Skin epidermis (tissue), 12 donors: Measurements from ENCODE around the gene ITGA11.

Source experiments
- H3K27ac ChIP-seq, 21 experiments: fragments of 200-600 bp; sonication (generic) in 11 of 21; one replicate each; pipeline ENCODE4 v1.5.0; 2020; ENCODE audit warnings: mild to moderate bottlenecking in 3 of 21, inconsistent platforms in 2 of 21, moderate library complexity in 2 of 21
- H3K4me3 ChIP-seq, 7 experiments: fragments of 200-600 bp; sonication (generic) in 2 of 7; one replicate each; pipeline ENCODE4 v1.5.0; 2020; ENCODE audit warnings: inconsistent platforms in 2 of 7, mild to moderate bottlenecking in 2 of 7, moderate library complexity in 1 of 7

The ITGA11 gene

DNA sequence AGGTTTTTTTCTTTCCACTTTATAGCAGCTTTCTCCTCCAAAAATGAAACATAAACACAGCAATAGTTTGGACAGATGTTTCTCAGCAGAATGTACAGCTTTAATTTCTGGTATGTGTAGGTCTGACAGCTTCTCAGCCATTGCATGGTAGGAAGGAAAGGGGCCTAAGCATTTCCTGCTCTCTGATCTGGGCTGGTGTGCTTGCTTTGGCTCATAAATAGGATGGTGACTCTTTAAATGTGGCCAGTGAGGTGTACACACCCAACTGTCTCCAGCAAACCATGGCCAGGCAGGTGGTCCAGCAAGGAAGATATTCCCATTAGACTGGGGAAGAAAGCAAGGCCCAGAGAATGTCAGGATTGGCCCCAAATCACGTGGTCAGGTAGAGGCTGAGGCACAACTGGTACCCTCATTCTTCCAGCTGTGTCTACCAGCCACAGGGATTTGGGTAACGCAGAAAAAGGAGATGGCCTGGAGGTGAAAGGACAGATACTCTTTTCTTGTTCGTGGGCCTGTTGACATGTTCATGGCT, 52.1 kb downstream of the ITGA11 start:
- Histone ChIP-seq H3K27ac (no peak overlapping the region), H3K4me3 (no peak overlapping the region)

DNA sequence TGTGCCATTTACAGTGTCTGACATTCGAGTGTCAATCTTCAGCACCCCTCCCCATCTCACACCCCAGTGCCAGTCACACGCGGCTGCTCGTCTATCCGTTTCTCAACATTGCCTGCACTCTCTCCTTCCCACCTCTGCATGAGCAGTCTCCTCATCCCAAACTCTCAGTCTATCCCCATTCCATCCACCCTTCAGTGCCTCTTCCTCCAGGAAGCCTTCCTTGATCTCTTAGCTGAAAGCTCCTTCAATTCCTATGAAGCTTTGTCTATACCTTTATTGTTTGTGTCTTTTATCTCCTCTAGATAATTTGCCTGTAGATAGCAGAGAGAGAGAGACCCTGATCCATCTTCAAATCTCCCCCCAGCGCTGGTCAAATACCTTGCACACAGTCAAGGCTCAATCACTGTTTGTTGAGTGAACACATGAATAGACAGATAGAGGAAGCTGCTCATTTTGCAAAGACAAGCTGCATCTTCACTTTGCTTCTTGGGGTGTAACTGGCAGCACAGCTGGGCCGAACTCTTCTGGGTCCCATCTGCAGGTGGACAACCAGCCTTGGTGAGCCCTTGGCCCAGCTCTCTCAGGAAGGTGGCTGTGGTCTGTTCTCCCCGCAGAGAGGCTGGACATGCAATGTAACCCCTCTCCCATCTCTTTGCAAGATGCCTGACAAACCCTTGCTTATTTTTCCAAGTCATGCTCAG, 52.8 kb downstream of the ITGA11 start:
- no peak overlapping the region for H3K4me3 ChIP-seq
- no peak overlapping the region for H3K27ac ChIP-seq

DNA sequence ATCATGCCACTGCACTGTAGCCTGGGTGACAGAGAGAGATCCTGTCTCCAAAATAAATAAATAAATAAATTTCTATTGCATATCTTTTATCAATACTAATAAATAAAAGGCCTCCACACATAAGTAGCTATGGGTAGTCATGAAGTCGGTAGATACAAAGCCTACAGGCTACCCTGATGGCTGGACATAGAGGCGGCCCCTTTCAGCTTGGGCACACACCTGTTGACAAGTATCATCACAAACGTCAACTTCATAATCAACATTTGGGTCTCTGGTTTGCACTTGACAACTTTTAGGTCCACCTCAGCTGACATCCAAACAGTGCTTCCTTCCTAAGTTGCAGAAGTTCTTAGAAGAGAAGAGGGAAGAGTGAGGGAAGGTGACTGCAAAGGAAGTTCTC, 53.4 kb downstream of the ITGA11 start:
- Histone ChIP-seq H3K27ac (no peak overlapping the region), H3K4me3 (no peak overlapping the region)

GRCh38 chr15:68377766-68378165, 54.2 kb downstream of the ITGA11 start:
- Histone ChIP-seq H3K27ac (no peak overlapping the region), H3K4me3 (no peak overlapping the region)

DNA sequence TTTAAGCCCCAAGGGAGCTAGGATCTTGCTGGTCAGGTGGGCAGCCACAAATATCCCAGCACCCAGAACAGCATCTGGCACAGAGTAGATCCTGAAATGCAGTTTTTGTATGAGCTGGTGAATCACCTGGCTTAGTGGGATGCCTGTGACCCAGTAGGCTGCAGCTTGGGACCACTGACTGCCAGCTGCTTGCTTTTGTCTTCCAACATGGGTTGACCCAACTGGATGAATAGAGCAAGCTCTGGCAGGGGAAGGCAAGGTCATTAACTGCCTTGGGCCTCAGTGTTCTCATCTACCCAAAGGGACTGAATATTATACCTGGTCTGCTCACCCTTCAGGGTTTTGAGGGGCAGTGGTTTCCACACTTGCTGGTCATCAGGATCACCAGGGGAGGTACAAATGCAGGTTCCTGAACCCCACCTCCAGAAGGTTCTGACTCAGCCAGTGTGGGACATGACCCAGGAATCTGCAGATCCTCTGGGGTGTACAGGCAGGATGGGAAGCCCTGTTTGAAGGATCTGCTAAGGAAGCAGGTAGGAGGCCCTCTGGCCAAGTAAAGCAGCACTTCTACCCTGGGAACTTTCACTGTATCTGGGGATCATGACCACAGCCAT, 55.4 kb downstream of the ITGA11 start:
- no peak overlapping the region for H3K4me3 ChIP-seq
- H3K27ac ChIP-seq, result no peak overlapping the region

DNA sequence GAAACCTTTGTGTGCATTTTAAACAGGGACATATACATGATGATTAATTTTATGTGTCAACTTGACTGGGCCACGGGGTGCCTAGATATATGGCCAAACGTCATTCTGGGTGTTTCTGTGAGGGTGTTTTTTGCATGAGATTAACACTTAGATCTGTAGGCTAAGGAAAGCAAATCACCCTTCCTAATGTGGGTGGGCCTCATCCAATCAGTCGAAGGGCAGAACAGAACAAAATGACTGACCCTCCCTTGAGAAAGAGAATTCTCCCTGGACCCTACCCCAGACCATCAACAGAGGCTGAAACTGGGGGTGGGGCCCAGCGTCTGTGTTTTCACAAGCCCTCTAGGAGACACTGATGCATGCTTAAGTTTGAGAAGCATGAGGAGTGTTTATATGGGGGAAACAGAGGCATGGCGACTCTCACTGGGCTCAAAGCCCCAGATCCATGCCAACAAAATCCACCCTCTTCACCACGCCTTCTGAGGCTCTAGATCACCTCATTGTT, 56.2 kb downstream of the ITGA11 start:
- Histone ChIP-seq H3K27ac (no peak overlapping the region), H3K4me3 (no peak overlapping the region)

DNA sequence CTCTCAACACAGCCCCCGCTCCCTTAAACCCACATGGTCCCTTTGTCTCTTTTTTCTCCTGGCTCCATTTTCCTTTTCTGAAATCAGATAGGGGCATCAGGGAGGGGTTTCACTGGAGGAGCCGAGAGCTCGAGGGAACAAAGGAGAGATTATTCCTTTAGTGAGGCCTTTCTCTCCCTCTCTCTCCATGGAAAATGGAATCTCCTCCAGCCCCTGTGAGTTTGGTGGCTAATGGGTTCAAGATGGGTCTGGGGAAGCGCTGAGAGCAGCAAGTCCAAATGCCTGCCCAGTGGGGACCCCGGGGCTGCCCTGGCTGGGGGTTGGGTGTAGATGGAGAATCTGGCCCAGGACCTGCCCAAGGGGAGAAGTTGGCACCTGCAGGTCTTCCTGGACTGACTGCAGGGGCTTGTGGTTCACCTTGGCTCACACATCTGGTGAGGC, 56.8 kb downstream of the ITGA11 start:
- Histone ChIP-seq H3K27ac (no peak overlapping the region), H3K4me3 (no peak overlapping the region)

DNA sequence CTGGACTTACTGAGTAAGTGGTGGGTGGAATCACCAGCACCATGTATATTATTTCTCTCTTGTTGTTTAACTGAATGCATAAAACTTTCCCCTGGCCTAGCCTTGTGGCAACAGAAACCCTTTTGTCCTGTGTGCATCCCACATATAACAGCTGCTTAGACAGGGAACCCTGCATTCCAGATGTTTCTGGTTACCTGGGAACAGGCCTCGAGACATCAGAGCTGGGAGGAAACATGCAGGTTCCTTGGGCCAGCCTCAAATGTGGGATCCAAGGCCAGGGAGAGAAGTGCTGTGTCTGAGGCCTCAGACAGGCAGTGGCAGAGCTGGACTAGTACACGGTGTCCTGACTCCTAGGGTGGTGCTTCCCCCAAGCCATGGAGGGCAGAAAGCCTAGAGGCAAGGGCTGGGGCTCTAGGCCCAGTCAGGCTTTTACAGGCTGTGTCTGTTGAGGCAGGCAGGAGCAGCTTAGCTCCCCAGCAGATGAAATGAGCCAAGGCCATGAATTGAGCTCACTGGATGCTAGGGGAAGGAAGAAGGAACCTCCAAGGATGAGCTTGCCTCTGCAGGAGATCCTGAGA, 57.7 kb downstream of the ITGA11 start:
- no peak overlapping the region for H3K27ac ChIP-seq

DNA sequence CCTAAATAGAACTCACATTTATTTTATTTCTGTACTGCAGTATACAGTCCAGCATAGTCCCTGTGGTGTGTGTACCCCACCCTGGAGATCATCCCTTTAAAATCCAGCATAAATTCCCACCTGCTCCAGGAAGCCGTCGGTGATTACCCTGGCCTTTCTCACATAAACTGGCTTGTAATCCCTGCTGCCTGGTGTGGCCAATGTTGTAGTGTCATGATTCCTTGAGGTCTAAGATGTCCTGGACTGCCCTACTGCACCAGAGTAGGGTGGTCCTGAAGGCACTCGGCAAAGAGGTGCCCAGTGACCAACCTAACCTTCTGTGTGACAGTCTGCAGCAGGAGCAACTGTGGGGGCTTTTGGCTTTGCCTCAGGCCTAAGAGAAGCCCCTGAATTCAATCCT, 58.9 kb downstream of the ITGA11 start:
- Histone ChIP-seq H3K27ac (no peak overlapping the region), H3K4me3 (no peak overlapping the region)

More for the DNA sequence above, 57.7 kb downstream of the ITGA11 start:
- H3K4me3 ChIP-seq, result no peak overlapping the region

- Histone ChIP-seq H3K4me3 (no peak overlapping the region), H3K27ac (no peak overlapping the region)
Observed at GRCh38 chr15:68372291-68372811, 59.6 kb downstream of the ITGA11 start.

- no peak overlapping the region for H3K27ac ChIP-seq
- no peak overlapping the region for H3K4me3 ChIP-seq
Observed at GRCh38 chr15:68371851-68372250, 60.1 kb downstream of the ITGA11 start.

DNA sequence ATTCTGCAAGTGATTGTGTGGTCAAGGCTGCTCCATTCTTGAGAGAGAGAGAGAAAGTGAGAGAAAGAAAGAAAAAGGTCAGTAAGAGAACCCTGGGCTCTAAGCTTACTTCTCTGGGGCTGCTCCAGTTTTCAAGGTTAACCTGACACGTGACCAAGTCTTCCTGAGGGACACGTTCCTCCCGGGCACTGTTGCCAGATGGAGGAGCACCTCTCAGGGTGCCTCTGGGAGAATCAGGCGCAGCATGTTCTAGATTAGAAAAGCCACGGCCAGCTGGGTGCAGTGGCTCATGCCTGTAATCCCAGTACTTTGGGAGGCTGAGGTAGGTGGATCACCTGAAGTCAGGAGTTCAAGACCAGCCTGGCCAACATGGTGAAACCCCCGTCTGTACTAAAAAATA, 60.8 kb downstream of the ITGA11 start:
- Histone ChIP-seq H3K4me3 (no peak overlapping the region), H3K27ac (no peak overlapping the region)

DNA sequence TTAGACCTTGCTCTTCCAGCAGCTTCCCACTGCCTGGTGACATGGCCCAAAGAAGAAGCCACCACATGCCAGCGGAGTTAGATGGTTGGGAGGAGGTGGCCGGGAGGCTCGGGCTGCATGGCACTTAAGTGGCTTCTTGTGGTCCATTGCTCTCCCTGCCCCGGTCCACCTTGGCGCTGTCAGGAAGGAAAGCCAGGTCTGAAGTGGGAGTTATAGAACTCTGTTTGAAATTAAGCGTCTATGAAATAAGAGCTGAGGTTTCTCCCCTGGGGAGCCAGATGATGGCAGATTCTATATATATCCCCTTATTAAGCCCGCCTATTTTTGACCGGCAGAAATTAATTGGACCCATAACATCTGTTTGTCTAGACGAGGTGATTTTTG, 61.2 kb downstream of the ITGA11 start:
- Histone ChIP-seq H3K27ac (no peak overlapping the region), H3K4me3 (no peak overlapping the region)

DNA sequence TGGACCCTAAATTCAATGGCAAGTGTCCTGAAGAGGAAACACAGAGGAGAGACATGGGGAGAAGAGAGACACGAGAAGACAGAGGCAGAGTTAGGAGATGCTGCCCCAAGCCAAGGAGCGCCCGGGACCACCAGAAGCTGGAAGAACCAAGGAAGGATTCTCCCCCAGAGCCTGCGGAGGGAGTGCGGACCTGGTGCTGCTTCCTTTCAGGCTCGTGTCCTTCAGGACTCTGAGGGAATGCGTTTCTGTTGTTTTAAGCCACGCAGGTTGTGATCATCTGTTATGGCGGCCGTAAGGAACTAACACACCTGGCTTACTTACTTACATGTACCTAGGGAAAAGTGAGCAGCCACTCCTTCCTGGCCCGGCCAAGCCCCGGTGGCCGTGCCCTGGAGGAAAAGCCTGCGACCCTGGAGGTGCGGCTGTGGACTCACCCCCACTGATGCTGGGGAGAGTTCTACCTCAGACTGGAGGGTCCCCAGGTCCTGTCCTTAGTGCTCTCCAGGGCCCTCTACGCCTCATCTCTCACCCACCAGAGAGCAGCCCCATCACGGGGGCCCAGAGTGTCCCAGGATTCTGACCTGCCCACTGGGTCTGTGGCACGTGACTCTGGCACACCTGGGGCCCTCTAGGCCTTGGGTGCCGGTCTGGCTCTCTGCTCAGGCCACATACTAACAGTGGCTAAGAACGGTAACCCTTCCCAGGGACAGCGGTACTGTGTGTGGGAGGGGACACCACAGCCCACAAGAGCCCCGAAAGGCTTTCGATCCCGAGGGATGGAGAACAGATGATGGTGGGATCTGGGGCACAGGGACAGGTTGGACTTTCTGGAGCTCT, 61.8 kb downstream of the ITGA11 start:
- Histone ChIP-seq H3K4me3 (no peak overlapping the region), H3K27ac (no peak overlapping the region)

DNA sequence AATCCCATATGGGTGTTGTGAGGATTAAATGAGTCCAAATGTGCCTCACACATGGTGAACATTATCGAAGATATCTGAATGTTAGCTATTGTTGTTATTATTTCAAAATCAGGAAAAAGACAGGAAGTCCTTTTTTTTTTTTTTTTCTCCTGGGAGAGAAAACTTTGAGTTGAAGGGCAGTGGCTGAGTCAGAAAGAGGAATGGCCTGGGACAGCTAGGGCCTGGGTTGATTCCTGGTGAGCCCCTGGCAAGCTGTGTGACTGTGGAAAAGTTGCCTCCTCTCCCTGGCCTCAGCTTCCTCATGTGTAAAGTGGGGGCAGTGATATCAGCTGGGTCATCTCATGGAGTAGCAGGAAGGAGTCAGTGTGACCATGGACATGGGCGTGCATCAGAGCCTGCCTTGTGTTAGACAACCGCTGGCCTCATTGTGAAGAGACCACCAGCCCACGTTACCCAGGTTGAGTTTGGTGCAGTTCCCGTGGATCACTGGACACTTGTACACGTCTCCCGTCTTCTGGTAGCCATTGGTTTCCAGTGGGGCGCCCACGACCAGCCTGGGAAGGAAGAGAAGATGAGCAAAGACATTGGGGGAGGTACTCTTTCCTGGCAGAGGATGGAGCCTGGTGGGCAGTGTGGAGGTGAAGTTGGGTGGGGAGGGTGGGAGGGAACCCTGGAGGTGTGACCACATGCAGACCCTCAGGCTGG, 63.1 kb downstream of the ITGA11 start:
- Histone ChIP-seq H3K27ac (peak overlapping the region in 3 of 21 experiments; percentile 5 to 35 (median 33)), H3K4me3 (no peak overlapping the region)

- Histone ChIP-seq H3K27ac (peak overlapping the region in 3 of 21 experiments; percentile 4 to 35 (median 33)), H3K4me3 (no peak overlapping the region)
Observed at GRCh38 chr15:68367992-68368391, 64.0 kb downstream of the ITGA11 start.

DNA sequence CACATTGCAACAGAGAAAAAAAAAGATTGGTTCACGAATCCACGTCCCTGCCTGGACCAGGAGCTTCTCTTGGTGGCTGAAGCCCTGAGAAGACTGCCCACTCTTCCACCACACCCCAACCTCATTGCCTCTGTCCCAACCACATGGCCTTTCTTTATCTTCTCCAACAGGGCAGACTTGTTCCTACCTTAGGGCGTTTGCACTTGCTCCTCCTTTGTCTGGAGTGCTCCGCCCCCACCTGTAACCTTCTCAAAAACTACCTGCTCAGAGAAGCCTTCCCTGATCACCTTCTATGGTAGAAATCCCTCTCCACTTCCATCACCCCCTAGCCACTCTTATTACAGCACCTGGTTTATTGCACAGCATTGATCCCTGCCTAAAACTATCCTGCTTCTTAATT, 64.7 kb downstream of the ITGA11 start:
- H3K27ac ChIP-seq, result no peak overlapping the region
- H3K4me3 ChIP-seq, result no peak overlapping the region

GRCh38 chr15:68366314-68366713, 65.6 kb downstream of the ITGA11 start:
- peak overlapping the region in 3 of 21 experiments; percentile 4 to 77 (median 72) for H3K27ac ChIP-seq
- H3K4me3 ChIP-seq, result no peak overlapping the region

- H3K27ac ChIP-seq, result peak overlapping the region in 5 of 21 experiments; percentile 0 to 77 (median 26)
- no peak overlapping the region for H3K4me3 ChIP-seq
Observed at GRCh38 chr15:68365770-68366169, 66.2 kb downstream of the ITGA11 start.
